Measurements from ENCODE around the gene LCORL. TPM values are rescaled to one million over a fixed set of nuclear protein-coding genes. Genes with fewer than 3 reads are reported as not detected.

The LCORL gene
- total RNA-seq, 2 experiments from 2014 or later = 31.4 to 37.4 TPM

DNA sequence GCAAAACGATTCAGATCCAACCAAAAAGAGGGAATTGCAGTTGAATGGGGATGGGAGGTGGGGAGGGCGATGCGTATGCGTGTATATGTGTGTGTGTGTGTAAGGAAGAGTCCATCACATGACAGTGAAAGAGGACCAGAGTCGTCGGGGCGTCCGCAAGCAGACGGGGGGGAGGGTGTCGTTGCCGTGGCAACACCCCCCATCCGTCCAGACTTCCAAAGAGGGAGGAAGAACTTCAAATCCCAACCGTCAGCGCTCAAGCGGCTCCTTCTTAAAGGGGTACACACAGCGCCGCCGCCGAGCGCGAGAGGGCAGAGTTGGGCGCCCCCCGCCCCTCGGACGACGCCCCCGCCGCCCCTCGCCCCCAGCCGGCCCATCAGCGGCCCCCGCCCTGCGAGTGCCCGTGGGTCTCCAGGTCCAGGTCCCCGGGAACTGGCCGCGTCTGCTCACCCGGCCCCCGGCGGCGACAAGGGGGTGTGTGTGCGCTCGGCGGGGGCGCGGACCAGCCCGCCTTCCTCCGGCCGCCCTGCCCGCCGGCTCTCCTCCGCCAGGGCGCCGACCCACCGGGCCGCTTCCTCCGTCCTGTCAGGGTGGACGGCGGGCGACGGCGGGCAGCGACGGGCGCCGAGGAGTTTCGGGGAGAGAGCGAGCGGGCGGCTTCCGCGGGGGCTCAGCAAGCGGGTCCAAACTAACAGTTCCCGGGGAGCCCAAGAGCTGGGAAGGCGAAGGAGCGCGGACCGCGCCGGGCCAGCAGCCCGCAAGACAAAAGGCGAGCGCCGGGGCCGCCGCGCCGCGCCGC, 685 bp downstream of the LCORL start:
- no TSS peak for BruUV-seq (replicated peaks)
- Histone ChIP-seq H3K27ac (ENCODE audit: low read depth, low read length, poor library complexity, severe bottlenecking) (peak overlapping the region; percentile 79), H3K4me2 (ENCODE audit: low read length) (peak overlapping the region; percentile 91), H4K20me1 (ENCODE audit: insufficient read depth, low read length) (peaks cover 39% of the 10 kb centered on the region), H3K36me3 (ENCODE audit: insufficient read depth, low read length) (peaks cover 5% of the 10 kb centered on the region), H3K9me3 (ENCODE audit: low read length) (no peaks in the 10 kb centered on the region; the same call in 1 of the 2 replicates), H3K79me2 (ENCODE audit: insufficient read depth, low read depth, low read length) (peaks cover 49% of the 10 kb centered on the region), H3K4me1 (ENCODE audit: insufficient read depth, low read length, poor library complexity, severe bottlenecking) (peaks cover 23% of the 10 kb centered on the region), H3K4me3 (ENCODE audit: low read depth, low read length, poor library complexity, severe bottlenecking) (peak overlapping the region; percentile 99), H2AFZ (ENCODE audit: low read length) (peak overlapping the region; percentile 100), H3K9me2 (ENCODE audit: insufficient read depth, low read length) (peaks cover 4% of the 10 kb centered on the region; the same call in 1 of the 2 replicates)
- POLR2A ChIA-PET = interaction anchor here (1.7 kb wide), 1 partner anchor 10 kb away, joined by 12 read pairs; no protein-coding TSS in a partner anchor
- TF ChIP-seq EZH2phosphoT487 (IDR thresholded peaks at IDR 0.05; ENCODE audit: borderline replicate concordance, low read depth, low read length) = no peak
- TF ChIP-seq, protein P1, sequence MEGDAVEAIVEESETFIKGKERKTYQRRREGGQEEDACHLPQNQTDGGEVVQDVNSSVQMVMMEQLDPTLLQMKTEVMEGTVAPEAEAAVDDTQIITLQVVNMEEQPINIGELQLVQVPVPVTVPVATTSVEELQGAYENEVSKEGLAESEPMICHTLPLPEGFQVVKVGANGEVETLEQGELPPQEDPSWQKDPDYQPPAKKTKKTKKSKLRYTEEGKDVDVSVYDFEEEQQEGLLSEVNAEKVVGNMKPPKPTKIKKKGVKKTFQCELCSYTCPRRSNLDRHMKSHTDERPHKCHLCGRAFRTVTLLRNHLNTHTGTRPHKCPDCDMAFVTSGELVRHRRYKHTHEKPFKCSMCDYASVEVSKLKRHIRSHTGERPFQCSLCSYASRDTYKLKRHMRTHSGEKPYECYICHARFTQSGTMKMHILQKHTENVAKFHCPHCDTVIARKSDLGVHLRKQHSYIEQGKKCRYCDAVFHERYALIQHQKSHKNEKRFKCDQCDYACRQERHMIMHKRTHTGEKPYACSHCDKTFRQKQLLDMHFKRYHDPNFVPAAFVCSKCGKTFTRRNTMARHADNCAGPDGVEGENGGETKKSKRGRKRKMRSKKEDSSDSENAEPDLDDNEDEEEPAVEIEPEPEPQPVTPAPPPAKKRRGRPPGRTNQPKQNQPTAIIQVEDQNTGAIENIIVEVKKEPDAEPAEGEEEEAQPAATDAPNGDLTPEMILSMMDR (conservative IDR thresholded peaks at IDR 0.05; ENCODE audit: low read length) = no peak
- CTCF ChIA-PET (ENCODE audit: unreplicated experiment) = no interaction called here
- intact Hi-C loops (cut with micrococcal nuclease; ENCODE audit: unreplicated experiment) = loop anchor here (2.0 to 10.0 kb wide), 3 partner anchors 210 to 444 kb away; partner anchors contain the start of genes DCAF16, LAP3 and NCAPG
- peak; percentile 80 for DNase-seq (ENCODE audit: low spot score)

DNA sequence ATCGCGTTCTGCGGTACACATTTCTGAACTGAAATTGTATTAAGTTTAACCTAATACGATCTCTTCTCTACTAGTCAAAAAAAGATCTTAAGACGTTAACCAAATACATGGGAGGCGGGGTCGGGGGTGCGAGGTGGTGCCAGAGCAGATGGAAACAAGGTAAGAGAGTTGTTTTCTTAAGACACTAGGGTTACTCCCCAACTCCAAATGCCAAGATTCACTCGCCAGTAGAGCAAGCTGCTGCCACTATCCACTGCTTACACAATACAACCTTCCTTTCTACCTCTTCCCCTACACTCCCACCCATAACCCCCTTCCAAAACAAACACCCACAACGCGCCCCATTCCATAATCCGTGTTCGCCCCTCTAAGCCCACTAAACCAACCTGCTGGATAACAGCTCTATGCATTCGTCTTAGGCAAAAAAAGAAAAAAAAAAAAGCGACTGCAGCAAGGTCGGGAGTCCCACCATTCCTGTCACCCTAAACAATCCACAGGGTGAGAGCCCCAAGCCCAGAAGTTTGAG, 1.3 kb downstream of the LCORL start:
- intact Hi-C loops (cut with micrococcal nuclease; ENCODE audit: unreplicated experiment) = loop anchor here (2.0 to 10.0 kb wide), 3 partner anchors 209 to 443 kb away; partner anchors contain the start of genes DCAF16, LAP3 and NCAPG
- H3K9me2 ChIP-seq (ENCODE audit: insufficient read depth, low read length) = peaks cover 4% of the 10 kb centered on the region; the same call in 1 of the 2 replicates
- no peaks in the 10 kb centered on the region; the same call in 1 of the 2 replicates for H3K9me3 ChIP-seq (ENCODE audit: low read length)
- peaks cover 45% of the 10 kb centered on the region for H4K20me1 ChIP-seq (ENCODE audit: insufficient read depth, low read length)
- CTCF ChIA-PET (ENCODE audit: unreplicated experiment) = interaction anchor here (0.6 kb wide), 1 partner anchor 195 kb away, joined by 3 read pairs; no protein-coding TSS in a partner anchor
- DNase-seq (ENCODE audit: low spot score) = peak; percentile 32
- H3K27ac ChIP-seq (ENCODE audit: low read depth, low read length, poor library complexity, severe bottlenecking) = peak overlapping the region; percentile 79
- peaks cover 5% of the 10 kb centered on the region for H3K36me3 ChIP-seq (ENCODE audit: insufficient read depth, low read length)
- POLR2A ChIA-PET = interaction anchor here (0.7 to 1.7 kb wide), 2 partner anchors 9 to 227 kb away, joined by 3 to 12 read pairs; no protein-coding TSS in a partner anchor
- H3K4me3 ChIP-seq (ENCODE audit: low read depth, low read length, poor library complexity, severe bottlenecking) = peak overlapping the region; percentile 99
- peak overlapping the region; percentile 91 for H3K4me2 ChIP-seq (ENCODE audit: low read length)
- no peak overlapping the region for H2AFZ ChIP-seq (ENCODE audit: low read length)
- H3K79me2 ChIP-seq (ENCODE audit: insufficient read depth, low read depth, low read length) = peaks cover 55% of the 10 kb centered on the region
- BruUV-seq (replicated peaks) = no TSS peak
- TF ChIP-seq EZH2phosphoT487 (IDR thresholded peaks at IDR 0.05; ENCODE audit: borderline replicate concordance, low read depth, low read length) = no peak
- TF ChIP-seq, protein P1 (conservative IDR thresholded peaks at IDR 0.05; ENCODE audit: low read length) = no peak
- peaks cover 23% of the 10 kb centered on the region for H3K4me1 ChIP-seq (ENCODE audit: insufficient read depth, low read length, poor library complexity, severe bottlenecking)

Data from OCI-LY7 (cell line).